ENCODE measurements around the gene ZDHHC24.

DNA sequence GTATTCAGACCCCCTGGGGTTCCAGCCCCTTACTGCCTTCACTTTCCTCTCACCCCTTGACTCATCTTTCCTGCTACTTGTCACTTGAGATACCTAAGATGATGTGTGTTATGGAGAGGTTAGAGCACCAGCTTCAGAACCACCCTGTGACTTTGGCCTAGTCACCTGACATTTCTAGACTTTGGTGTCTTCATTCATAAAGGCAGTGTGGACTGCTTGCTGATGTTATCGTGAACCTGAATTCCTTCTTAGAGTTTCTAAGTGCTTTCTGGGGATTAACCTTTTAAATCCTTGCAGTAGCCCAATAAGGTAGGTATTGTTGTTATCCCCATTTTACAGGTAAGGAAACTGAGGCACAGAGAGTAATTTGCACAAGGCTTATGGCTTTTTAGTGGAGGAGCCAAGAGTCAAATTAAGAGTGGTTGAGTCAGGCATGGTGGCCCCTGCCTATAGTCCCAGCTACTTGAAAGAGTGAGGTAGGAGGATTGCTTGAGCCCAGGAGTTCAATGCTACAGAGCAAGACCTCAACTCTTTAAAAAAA is 40.5 kb downstream of the ZDHHC24 start:
- TF ChIP-seq, protein P1, sequence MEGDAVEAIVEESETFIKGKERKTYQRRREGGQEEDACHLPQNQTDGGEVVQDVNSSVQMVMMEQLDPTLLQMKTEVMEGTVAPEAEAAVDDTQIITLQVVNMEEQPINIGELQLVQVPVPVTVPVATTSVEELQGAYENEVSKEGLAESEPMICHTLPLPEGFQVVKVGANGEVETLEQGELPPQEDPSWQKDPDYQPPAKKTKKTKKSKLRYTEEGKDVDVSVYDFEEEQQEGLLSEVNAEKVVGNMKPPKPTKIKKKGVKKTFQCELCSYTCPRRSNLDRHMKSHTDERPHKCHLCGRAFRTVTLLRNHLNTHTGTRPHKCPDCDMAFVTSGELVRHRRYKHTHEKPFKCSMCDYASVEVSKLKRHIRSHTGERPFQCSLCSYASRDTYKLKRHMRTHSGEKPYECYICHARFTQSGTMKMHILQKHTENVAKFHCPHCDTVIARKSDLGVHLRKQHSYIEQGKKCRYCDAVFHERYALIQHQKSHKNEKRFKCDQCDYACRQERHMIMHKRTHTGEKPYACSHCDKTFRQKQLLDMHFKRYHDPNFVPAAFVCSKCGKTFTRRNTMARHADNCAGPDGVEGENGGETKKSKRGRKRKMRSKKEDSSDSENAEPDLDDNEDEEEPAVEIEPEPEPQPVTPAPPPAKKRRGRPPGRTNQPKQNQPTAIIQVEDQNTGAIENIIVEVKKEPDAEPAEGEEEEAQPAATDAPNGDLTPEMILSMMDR (IDR thresholded peaks at IDR 0.05), result no peak
- no peak for TF ChIP-seq POLR2A (IDR thresholded peaks at IDR 0.05)

Data from esophagus squamous epithelium (tissue), 4 donors.